ENCODE data around the gene FGF13. TPM values are rescaled to one million over a fixed set of nuclear protein-coding genes. Genes with fewer than 3 reads are reported as not detected.

Gene FGF13
- total RNA-seq, 1 experiment from 2014 or later: 17.1 TPM

GRCh38 chrX:138690591-138690990 lies 20.9 kb downstream of the FGF13 start:
- H3K79me2 ChIP-seq (ENCODE audit: insufficient read depth, low read length): no peaks in the 10 kb centered on the region
- H3K27me3 ChIP-seq (ENCODE audit: insufficient read depth, low read length): no peaks in the 10 kb centered on the region
- no peaks in the 10 kb centered on the region for H3K4me1 ChIP-seq (ENCODE audit: insufficient read depth, low read length)
- H3K79me1 ChIP-seq (ENCODE audit: insufficient read depth, low read depth, low read length, poor library complexity, severe bottlenecking): no peaks in the 10 kb centered on the region
- no peak overlapping the region for H3K18ac ChIP-seq (ENCODE audit: insufficient read length, low read depth, low read length)
- no peak overlapping the region for H3K27ac ChIP-seq (ENCODE audit: insufficient read length, low read depth, low read length)
- no peak overlapping the region for H3K4ac ChIP-seq (ENCODE audit: low read depth, low read length)
- H4K20me1 ChIP-seq (ENCODE audit: control insufficient read depth, insufficient read depth, insufficient read length): no peaks in the 10 kb centered on the region
- H3K36me3 Mint-ChIP-seq (ENCODE audit: insufficient read depth in 1 of 3, low read depth in 3 of 3): peaks cover 0 to 2% (median 0%) of the 10 kb centered on the region in 3 experiments; a peak in 1 of 7 replicates
- no peak overlapping the region for H2AFZ ChIP-seq (ENCODE audit: low read length)
- no peaks in the 10 kb centered on the region for H3K27me3 Mint-ChIP-seq (ENCODE audit: low read depth)
- H3K4me2 ChIP-seq (ENCODE audit: insufficient read depth, insufficient read length, low read length): no peak overlapping the region
- no peak overlapping the region for H3K56ac ChIP-seq (ENCODE audit: insufficient read length, low read depth, low read length)
- no peaks in the 10 kb centered on the region for H3K23me2 ChIP-seq (ENCODE audit: insufficient read length, low read depth, low read length, poor library complexity, severe bottlenecking)
- H2BK5ac ChIP-seq (ENCODE audit: insufficient read length, low read length): no peak overlapping the region
- DNase-seq: no peak
- no peaks in the 10 kb centered on the region for H3K9me3 ChIP-seq (ENCODE audit: control insufficient read depth, low read depth, low read length)
- H4K91ac ChIP-seq (ENCODE audit: insufficient read length, low read depth, low read length): no peak overlapping the region
- H3K23ac ChIP-seq (ENCODE audit: insufficient read length, low read depth, low read length): no peak overlapping the region
- H3T11ph ChIP-seq (ENCODE audit: low read length): no peak overlapping the region
- no peak overlapping the region for H3K14ac ChIP-seq (ENCODE audit: insufficient read depth, low read length)
- no peak overlapping the region for H4K8ac ChIP-seq (replicated peaks; ENCODE audit: insufficient read length, low read depth, low read length)
- H2BK120ac ChIP-seq (ENCODE audit: low read depth, low read length, poor library complexity, severe bottlenecking): no peak overlapping the region
- H3K4me1 Mint-ChIP-seq: peaks cover 3 to 5% of the 10 kb centered on the region in 2 experiments; a peak in 2 of 4 replicates
- H2BK15ac ChIP-seq (ENCODE audit: low read depth, low read length): no peak overlapping the region
- no peak overlapping the region for H2BK20ac ChIP-seq (ENCODE audit: low read depth, low read length, poor library complexity, severe bottlenecking)
- TF ChIP-seq CTCF (conservative IDR thresholded peaks at IDR 0.05): no peak
- H3K9ac ChIP-seq (ENCODE audit: extremely low read depth, insufficient read length, low read length): no peak overlapping the region
- no peak overlapping the region for H2AK5ac ChIP-seq (ENCODE audit: insufficient read length, low read length)
- H3K4me3 Mint-ChIP-seq: no peak overlapping the region
- H3K27ac Mint-ChIP-seq: no peak overlapping the region
- H2BK12ac ChIP-seq (ENCODE audit: insufficient read length, low read depth, low read length): no peak overlapping the region
- peaks cover 0 to 29% of the 10 kb centered on the region in 2 experiments; a peak in 2 of 5 replicates for H3K9me3 Mint-ChIP-seq
- H4K5ac ChIP-seq (ENCODE audit: insufficient read length, low read depth, low read length): no peak overlapping the region
